ENCODE results near the gene DPYD.

The DPYD gene

DNA sequence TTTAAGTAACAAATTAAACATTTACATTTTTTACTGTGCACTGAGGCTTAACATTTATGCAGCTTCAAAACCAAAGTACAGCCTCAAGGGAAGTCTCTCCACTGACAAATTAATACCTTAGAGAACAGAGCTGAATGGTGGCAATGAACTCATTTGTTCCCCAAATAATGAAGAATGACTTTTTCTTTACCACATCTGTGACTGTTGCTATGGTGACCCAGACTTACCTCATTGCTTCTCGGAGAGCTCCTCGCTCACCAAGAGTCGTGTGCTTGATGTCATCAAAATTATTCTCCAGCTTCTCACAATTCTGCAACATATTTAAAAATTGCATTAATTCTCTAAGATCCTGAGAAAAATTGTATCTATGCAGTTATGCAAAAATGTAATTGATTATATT, 92.9 kb downstream of the DPYD start:
- H3K27ac Mint-ChIP-seq, result no peak overlapping the region
- no peaks in the 10 kb centered on the region for H3K36me3 Mint-ChIP-seq
- ATAC-seq (peak; percentile 72), DNase-seq (ENCODE audit: low spot score in 2 of 2) (no peak)
- no peaks in the 10 kb centered on the region for H3K9me3 Mint-ChIP-seq
- no peaks in the 10 kb centered on the region for H3K4me1 Mint-ChIP-seq
- no peak overlapping the region for H3K4me3 Mint-ChIP-seq

DNA sequence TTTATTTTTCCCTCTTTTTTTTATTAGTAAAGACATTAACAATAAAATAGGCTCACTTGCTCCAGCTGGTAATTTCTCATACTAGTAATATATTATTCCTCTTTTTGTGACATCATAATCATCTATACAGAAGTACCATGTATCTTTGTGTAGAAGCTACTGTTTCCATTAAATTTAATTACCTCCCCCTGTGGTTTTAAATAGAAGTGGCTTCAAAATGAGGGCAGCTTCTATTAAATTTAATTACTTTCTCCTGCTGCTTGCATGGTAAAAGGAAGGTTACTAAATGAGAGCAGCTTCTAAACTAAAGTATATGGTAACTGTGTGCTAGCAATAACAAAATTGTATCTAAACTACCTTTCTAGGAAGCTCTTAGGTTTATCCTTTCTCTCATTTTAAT, 94.0 kb downstream of the DPYD start:
- H3K27ac Mint-ChIP-seq, result no peak overlapping the region
- DNase-seq (ENCODE audit: low spot score in 2 of 2) (no peak), ATAC-seq (no peak)
- no peaks in the 10 kb centered on the region for H3K9me3 Mint-ChIP-seq
- H3K4me3 Mint-ChIP-seq, result no peak overlapping the region
- H3K36me3 Mint-ChIP-seq, result no peaks in the 10 kb centered on the region
- no peaks in the 10 kb centered on the region for H3K4me1 Mint-ChIP-seq

DNA sequence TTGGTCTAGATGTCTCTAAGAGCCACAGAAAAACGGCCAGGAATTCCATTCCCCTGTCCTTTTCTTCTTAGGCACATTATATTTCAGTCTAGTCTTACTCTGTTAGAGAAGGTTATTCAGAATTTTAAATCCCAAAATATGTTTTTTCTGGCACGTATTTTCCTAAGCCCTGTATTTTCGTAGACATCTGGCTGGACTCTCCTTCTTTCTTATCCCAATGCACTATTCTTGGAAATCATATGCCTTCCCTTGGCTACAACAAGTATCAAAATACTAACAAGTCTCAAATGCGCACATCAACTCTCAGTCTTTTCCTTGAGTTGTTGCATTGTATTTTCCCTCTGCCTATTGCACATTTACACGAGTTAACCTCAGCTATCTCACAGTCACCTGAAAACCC, 96.2 kb downstream of the DPYD start:
- no peak overlapping the region for H3K27ac Mint-ChIP-seq
- no peaks in the 10 kb centered on the region for H3K9me3 Mint-ChIP-seq
- H3K4me1 Mint-ChIP-seq, result no peaks in the 10 kb centered on the region
- DNase-seq (ENCODE audit: low spot score in 2 of 2) (no peak), ATAC-seq (no peak)
- no peak overlapping the region for H3K4me3 Mint-ChIP-seq
- H3K36me3 Mint-ChIP-seq, result no peaks in the 10 kb centered on the region

DNA sequence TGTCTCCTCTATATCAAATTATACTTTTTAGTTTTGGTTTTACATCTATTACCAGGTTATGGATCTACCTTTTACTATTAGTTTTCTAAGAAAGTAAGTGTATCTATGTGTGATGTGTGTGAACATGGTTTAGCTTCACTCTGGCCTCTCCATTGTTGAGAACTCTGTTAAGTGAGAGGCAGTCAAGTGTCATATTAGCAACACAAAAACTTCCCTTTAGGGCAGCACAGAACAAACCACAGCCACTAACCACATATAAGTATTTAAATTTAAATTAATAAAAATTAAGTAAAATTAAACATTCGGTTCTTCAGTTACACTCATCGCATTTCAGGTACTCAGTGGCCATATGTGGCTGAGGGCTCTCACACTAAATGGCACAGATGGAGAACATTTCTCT, 96.6 kb downstream of the DPYD start:
- H3K9me3 Mint-ChIP-seq, result no peaks in the 10 kb centered on the region
- H3K4me1 Mint-ChIP-seq, result no peaks in the 10 kb centered on the region

DNA sequence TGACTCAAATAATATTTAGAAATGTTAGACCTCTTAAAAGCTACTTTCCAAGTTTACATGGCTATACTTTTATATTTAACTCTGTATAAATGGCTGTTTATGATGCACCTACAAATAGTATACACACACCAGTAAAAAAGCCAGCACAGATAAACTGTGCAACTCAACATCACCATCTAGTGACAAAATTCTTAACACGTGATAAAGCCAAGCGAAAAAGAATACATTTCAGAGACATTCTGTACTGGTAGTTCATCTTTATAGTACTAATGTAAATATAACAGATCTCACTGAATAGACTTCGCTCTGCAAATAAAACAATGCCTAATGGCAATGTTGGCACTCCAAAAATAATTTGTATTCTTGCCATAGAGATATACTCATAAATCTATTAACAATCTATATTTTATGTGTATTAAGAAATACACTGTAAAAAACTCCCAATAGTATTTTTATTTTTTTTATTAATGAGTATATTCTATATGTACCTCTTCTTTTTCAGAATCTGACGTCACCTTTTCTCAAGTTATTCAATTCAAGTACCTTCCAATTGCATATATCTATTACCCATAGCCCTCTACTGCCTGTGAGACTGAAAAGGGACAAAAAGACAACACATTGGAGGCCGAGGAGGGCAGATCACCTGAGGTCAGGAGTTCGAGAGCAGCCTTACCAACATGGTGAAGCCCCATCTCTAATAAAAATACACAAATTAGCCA, 100.2 kb downstream of the DPYD start:
- H3K4me3 Mint-ChIP-seq, result no peak overlapping the region
- H3K4me1 Mint-ChIP-seq, result no peaks in the 10 kb centered on the region
- H3K36me3 Mint-ChIP-seq, result no peaks in the 10 kb centered on the region
- no peak overlapping the region for H3K27ac Mint-ChIP-seq
- H3K9me3 Mint-ChIP-seq, result no peaks in the 10 kb centered on the region
- DNase-seq (ENCODE audit: low spot score in 2 of 2), result no peak
- peak; percentile 39 for ATAC-seq

More for the DNA sequence above, 96.6 kb downstream of the DPYD start:
- Mint-ChIP-seq H3K4me3 (no peak overlapping the region), H3K36me3 (no peaks in the 10 kb centered on the region), H3K27ac (no peak overlapping the region)
- ATAC-seq (no peak), DNase-seq (ENCODE audit: low spot score in 2 of 2) (no peak)

DNA sequence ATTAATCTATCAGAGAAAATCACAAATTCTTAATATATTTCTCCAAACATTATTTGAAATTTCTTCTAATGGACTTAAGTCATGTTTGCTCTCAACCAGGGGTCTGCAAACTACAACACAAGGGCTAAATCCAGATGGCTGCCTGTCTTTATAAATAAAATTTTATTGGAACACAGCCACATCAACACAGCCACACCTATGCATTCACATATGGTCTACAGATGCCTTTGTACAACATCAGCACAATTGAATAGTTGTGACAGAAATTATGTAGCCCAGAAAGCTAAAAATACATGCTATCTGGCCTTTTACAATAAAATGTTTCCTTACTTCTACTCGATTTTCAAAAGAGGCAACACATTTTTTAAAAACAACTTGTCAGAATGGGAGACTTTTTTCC, 103.9 kb downstream of the DPYD start:
- no peaks in the 10 kb centered on the region for H3K36me3 Mint-ChIP-seq
- no peaks in the 10 kb centered on the region for H3K9me3 Mint-ChIP-seq
- H3K27ac Mint-ChIP-seq, result no peak overlapping the region
- H3K4me3 Mint-ChIP-seq, result no peak overlapping the region
- ATAC-seq (no peak), DNase-seq (ENCODE audit: low spot score in 2 of 2) (no peak)
- H3K4me1 Mint-ChIP-seq, result peaks cover 6% of the 10 kb centered on the region

DNA sequence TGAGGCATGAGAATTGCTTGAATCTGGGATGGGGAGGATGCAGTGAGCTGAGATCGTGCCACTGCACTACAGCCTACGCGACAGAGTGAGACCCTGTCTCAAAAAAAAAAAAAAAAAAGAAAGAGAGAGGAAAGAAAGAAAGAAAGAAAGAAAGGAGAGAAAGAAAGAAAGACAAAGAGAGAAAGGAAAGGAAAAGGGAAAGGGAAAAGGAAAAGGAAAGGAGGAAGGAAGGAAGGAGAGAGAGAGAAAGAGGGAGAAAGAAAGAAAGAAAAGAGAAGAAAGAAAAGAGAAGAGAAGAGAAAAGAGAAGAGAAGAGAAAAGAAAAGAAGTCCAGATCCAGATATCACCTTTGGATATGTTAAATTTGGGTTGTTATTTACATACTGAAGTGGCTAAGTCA, 106.0 kb downstream of the DPYD start:
- no peaks in the 10 kb centered on the region for H3K9me3 Mint-ChIP-seq

DNA sequence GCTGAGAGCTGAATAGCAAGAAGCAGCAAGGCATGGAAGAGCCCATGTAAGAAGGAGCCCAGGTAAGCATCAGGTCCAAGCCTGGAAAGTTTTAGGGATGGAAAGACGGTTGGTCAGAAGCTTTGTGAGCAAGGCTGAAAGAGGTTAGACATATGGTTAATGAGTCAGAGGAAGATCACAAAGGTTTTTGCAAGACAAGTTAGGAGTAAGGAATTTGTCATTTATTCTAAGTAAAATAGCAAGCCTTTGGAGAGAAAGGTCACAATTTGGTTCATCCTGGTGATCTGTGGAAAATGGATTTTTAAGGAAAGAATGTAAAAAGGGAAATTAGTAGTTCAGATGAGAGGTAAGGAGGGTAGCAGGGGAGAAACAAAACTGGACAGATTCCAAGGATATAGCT, 106.7 kb downstream of the DPYD start:
- Mint-ChIP-seq H3K9me3 (no peaks in the 10 kb centered on the region), H3K27ac (no peak overlapping the region)
- ATAC-seq, result no peak

More for the DNA sequence above, 106.0 kb downstream of the DPYD start:
- Mint-ChIP-seq H3K36me3 (peaks cover 2% of the 10 kb centered on the region), H3K4me3 (no peak overlapping the region), H3K27ac (no peak overlapping the region), H3K4me1 (peaks cover 6% of the 10 kb centered on the region)
- DNase-seq (ENCODE audit: low spot score in 2 of 2) (no peak), ATAC-seq (no peak)

DNA sequence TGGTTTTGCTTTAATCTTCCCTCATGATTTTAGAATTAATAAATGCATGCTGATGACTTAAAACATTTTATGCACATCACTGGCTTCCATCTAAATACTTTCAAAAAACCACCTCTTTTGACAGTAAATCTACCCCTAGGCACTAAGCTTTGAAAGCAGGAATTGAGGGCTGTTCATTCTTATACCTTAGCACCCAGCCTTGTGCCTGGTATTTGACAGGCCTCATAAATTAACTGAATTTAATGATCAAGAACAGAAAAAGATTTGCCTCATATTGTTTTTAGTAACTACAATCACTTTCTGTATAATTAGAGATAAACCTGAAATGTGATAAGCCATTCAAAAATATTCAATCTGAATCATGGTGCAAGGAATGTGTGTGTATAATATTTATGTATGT, 108.8 kb downstream of the DPYD start:
- peaks cover 12% of the 10 kb centered on the region for H3K4me1 Mint-ChIP-seq

More for the DNA sequence above, 106.7 kb downstream of the DPYD start:
- DNase-seq (ENCODE audit: low spot score in 2 of 2), result no peak
- Mint-ChIP-seq H3K36me3 (peaks cover 6% of the 10 kb centered on the region), H3K4me1 (peaks cover 12% of the 10 kb centered on the region), H3K4me3 (no peak overlapping the region)

DNA sequence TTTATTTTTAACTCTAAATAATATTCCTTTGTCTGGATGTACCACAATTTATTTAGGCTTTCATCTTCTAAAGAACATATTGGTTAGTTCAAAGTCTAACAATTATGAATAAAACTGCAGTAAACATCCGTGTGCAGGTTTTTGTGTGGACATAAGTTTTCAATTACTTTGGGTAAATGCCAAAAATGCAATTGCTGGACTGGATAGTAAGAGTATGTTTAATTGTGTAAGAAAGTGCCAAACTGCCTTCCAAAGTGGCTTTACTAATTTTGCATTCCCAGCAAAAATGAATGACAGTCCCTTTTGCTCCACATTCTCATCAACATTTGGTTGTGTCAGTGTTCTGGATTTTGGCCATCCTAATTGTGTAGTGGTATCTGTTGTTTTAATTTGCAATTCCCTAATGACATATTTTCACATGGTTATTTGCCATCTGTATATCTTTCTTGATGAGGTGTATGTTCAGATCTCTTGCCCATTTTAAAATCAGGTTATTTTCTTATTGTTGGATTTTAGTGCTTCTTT, 113.8 kb downstream of the DPYD start:
- ATAC-seq (no peak), DNase-seq (ENCODE audit: low spot score in 2 of 2) (no peak)
- H3K4me1 Mint-ChIP-seq, result peaks cover 6% of the 10 kb centered on the region
- H3K27ac Mint-ChIP-seq, result no peak overlapping the region
- no peak overlapping the region for H3K4me3 Mint-ChIP-seq
- H3K9me3 Mint-ChIP-seq, result no peaks in the 10 kb centered on the region
- peaks cover 6% of the 10 kb centered on the region for H3K36me3 Mint-ChIP-seq

More for the DNA sequence above, 108.8 kb downstream of the DPYD start:
- Mint-ChIP-seq H3K36me3 (peaks cover 6% of the 10 kb centered on the region), H3K9me3 (no peaks in the 10 kb centered on the region), H3K27ac (no peak overlapping the region), H3K4me3 (no peak overlapping the region)
- no peak for DNase-seq (ENCODE audit: low spot score in 2 of 2)
- no peak for ATAC-seq

DNA sequence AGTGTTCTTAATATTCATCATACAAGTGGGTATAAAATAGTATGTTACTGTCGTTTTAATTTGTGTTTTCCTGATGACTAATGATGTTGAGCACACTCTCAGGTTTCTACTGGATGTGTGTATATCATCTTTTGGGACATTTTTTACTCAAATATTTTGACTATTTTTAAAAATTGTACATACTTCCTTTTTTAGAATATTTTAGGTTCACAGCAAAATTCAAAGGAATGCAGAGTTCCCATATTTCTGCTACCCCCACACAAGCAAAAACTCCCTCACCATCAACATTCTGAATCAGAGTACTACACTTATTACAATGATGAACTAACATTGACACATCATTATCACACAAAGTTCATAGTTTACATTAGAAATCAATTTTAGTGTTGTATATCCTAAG, 114.5 kb downstream of the DPYD start:
- ATAC-seq, result no peak
- Mint-ChIP-seq H3K4me3 (no peak overlapping the region), H3K27ac (no peak overlapping the region), H3K4me1 (peaks cover 6% of the 10 kb centered on the region), H3K9me3 (no peaks in the 10 kb centered on the region), H3K36me3 (peaks cover 6% of the 10 kb centered on the region)
- no peak for DNase-seq (ENCODE audit: low spot score in 2 of 2)

DNA sequence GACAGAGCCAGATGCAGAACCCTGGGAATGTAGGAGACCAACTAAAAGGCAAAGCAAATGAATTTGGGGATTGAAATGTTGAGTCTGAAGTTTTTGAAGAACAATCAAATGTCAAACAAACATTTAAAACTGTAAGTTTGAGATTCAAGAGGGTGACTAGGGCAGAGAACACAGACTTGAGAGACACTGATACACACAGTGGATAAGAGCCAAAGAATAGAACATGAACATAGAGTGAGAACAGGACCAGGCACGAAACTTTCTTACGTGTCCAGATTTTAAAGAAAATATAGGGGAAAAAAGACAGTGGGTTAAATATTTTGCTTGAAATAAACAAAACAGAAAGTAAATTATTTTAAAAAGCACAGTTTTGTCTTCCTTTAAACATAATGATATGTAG, 115.7 kb downstream of the DPYD start:
- peaks cover 6% of the 10 kb centered on the region for H3K36me3 Mint-ChIP-seq
- no peak overlapping the region for H3K4me3 Mint-ChIP-seq
- no peak for DNase-seq (ENCODE audit: low spot score in 2 of 2)
- no peak for ATAC-seq
- no peak overlapping the region for H3K27ac Mint-ChIP-seq
- H3K9me3 Mint-ChIP-seq, result no peaks in the 10 kb centered on the region
- peaks cover 13% of the 10 kb centered on the region for H3K4me1 Mint-ChIP-seq

DNA sequence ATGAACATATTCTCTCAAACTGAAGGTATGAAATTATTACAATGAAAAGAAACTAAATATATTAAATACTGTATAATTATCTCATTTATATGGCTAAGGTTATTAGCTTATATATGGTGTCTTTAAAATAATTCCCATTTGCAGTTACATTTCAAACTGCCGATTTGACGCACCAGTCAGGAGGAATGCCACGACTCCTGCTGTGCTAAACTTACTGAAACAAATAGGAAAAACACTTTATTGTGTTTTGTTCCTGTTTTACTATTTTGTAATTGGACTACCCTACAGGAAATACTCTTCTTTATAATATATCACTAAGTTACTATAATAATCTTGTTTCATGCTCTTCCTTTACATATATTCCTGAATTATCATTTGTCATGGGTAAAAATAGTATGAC, 117.8 kb downstream of the DPYD start:
- no peak overlapping the region for H3K4me3 Mint-ChIP-seq

DNA sequence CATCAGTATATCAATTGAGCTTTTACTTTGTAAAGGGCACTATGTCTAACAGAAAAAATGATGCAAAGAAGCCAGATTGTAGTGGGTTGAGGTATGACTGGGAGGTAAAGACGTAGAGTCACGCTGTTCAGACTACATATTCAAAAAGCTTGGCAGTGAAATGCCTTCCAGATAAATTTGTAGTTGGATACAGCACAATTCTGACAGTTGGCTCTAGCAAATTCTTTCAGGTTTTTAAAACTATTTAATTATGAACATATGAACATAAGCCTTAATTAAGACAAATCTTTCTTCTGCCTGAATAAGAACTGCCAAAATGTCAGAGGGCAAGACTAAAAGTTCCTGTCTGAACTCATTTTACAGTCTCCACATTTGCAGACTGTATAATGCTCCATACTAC, 118.8 kb downstream of the DPYD start:
- no peaks in the 10 kb centered on the region for H3K36me3 Mint-ChIP-seq
- ATAC-seq (no peak), DNase-seq (ENCODE audit: low spot score in 2 of 2) (no peak)
- no peaks in the 10 kb centered on the region for H3K9me3 Mint-ChIP-seq
- no peak overlapping the region for H3K4me3 Mint-ChIP-seq
- no peak overlapping the region for H3K27ac Mint-ChIP-seq
- peaks cover 7% of the 10 kb centered on the region for H3K4me1 Mint-ChIP-seq

More for the DNA sequence above, 117.8 kb downstream of the DPYD start:
- H3K9me3 Mint-ChIP-seq, result no peaks in the 10 kb centered on the region
- H3K4me1 Mint-ChIP-seq, result peaks cover 7% of the 10 kb centered on the region
- no peak for DNase-seq (ENCODE audit: low spot score in 2 of 2)
- H3K27ac Mint-ChIP-seq, result no peak overlapping the region
- no peak for ATAC-seq
- no peaks in the 10 kb centered on the region for H3K36me3 Mint-ChIP-seq

DNA sequence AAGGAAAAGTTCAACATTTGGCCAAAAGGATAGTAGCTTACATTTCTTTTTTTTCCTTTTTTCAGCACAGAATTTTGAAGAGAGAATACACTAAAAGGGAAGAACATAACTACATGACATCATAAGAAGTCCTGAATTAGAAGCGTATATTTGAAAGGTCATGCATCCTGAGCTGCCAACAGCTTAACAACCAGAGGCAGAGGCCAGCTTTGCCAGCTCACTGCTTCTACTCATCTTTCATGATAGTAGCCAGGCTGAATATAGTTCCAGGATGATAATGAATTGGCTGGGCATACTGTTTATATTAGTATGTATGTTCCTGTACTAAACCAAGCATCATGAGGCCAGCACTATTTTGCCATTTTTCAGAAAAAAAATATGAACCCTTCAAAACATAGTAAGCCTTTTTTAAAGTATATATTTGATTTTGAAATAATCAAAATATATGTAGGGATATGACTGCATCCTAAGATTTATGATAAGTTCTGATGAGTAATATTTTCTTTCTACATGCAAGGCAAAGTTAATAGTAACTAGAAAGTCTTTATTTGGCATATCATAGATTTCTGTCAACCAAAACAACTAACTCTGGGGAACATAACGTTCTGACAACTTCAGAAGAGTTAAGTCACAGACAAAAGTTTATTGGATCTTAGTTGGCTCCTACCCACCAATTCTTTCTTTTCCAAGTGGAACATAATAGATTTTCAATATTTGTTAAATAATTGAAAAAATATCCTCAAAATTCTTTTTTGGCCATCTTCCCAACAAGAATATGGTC, 123.2 kb downstream of the DPYD start:
- DNase-seq (ENCODE audit: low spot score in 2 of 2) (no peak), ATAC-seq (no peak)
- H3K4me3 Mint-ChIP-seq, result no peak overlapping the region
- H3K4me1 Mint-ChIP-seq, result peaks cover 12% of the 10 kb centered on the region
- no peaks in the 10 kb centered on the region for H3K9me3 Mint-ChIP-seq
- no peak overlapping the region for H3K27ac Mint-ChIP-seq
- no peaks in the 10 kb centered on the region for H3K36me3 Mint-ChIP-seq

DNA sequence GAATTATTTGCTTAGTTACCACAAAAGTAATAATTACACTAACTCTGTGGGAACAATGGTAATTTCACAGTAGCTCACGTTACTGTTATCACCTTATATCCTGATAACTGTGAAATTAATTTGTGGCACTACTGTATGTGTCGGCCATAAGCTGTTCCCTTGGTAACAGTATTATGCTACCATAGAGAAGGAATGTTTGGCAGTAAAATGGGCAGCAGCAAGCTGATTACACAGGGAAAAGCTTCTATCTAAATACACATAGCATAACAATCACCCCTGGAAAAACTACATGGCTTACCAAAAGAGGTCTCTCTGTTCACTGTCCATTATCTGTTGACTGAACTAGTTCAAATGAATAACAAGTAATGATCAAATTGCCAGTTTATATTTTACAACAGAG, 124.1 kb downstream of the DPYD start:
- H3K4me3 Mint-ChIP-seq, result no peak overlapping the region
- H3K27ac Mint-ChIP-seq, result no peak overlapping the region
- ATAC-seq, result no peak
- no peak for DNase-seq (ENCODE audit: low spot score in 2 of 2)
- H3K36me3 Mint-ChIP-seq, result no peaks in the 10 kb centered on the region
- H3K4me1 Mint-ChIP-seq, result peaks cover 15% of the 10 kb centered on the region
- H3K9me3 Mint-ChIP-seq, result no peaks in the 10 kb centered on the region
